Muscle of leg (tissue), 11 donors: ENCODE data around the gene AADAC. TPM values are rescaled to one million over a fixed set of nuclear protein-coding genes. Genes with fewer than 3 reads are reported as not detected.
"Not testable (repeated sequence)": the region's sequence is repeated elsewhere in the genome, so short reads cannot be mapped to it uniquely, and the experiment has no call there.

Experiments used
- DNase-seq: peaks from one replicate; pipeline ENCODE4 v3.0.0; 2013
- H3K27ac ChIP-seq: one replicate; pipeline ENCODE4 v1.5.1; 2013; ENCODE audit warnings: mild to moderate bottlenecking, low read length, control low read depth
- H3K27me3 ChIP-seq: one replicate; pipeline ENCODE4 v1.6.1; 2013; ENCODE audit warnings: low read length; ENCODE audit not compliant: control insufficient read depth, insufficient read depth
- H3K36me3 ChIP-seq: one replicate; pipeline ENCODE4 v1.6.1; 2013; ENCODE audit warnings: low read length; ENCODE audit not compliant: control insufficient read depth, insufficient read depth
- H3K4me1 ChIP-seq: one replicate; pipeline ENCODE4 v1.6.1; 2013; ENCODE audit warnings: low read length; ENCODE audit not compliant: control insufficient read depth, insufficient read depth
- H3K4me3 ChIP-seq: one replicate; pipeline ENCODE4 v1.5.1; 2013; ENCODE audit warnings: low read length, control low read depth
- H3K9me3 ChIP-seq: replicated peaks from 2 replicates; pipeline ENCODE4 v1.6.1; 2013; ENCODE audit warnings: low read depth, low read length; ENCODE audit not compliant: control insufficient read depth
- WGBS: methylation state at CpG from one replicate; pipeline ENCODE4 v1.1.5; 2013; ENCODE audit warnings: missing lambda C conversion rate; ENCODE audit not compliant: insufficient coverage; 5-methylcytosine and 5-hydroxymethylcytosine counted together
- polyA plus RNA-seq, 8 donors: library from polyadenylated mRNA; unstranded; fragments of 120-200 nt; gene quantifications; one replicate each; pipeline versions ENCODE4 v1.2.1 to v1.2.3, GENCODE V29; 2013; ENCODE audit warnings: inconsistent platforms in 1 of 8, low replicate concordance in 1 of 8; ENCODE audit not compliant: insufficient read length in 8 of 8, insufficient read depth in 1 of 8
- total RNA-seq: library from RNA; stranded (reverse); fragments of 120-200 nt; gene quantifications from one replicate; pipeline ENCODE4 v1.2.4, GENCODE V29; 2013

The AADAC gene
- total and polyA plus RNA-seq, 9 donors, result 0.09 to 7.3 (median 0.43) TPM; not detected in 2

DNA sequence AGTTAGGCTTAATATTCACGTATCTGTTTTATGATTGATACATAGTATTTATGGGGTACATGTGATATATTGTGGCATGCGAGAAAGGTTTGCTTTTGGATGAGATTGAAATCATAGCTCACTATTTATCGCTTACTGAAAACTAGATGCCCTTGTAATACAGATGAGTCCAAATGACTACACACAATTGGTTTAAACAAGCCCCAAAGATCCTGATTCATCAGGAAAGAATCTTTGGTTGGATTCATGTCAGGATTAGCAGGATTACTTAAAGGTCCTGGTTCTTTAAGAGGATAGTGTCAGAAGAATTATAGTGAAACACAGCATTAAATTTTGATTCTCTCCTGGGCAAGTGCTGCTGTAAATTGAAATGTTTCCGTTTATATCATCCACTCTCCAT, 18.6 kb upstream of the AADAC start:
- H3K27me3 ChIP-seq, result no peaks in the 10 kb centered on the region
- H3K9me3 ChIP-seq, result no peaks in the 10 kb centered on the region
- H3K4me3 ChIP-seq, result no peak overlapping the region
- H3K27ac ChIP-seq, result no peak overlapping the region
- no peaks in the 10 kb centered on the region for H3K36me3 ChIP-seq
- peak; percentile 17 for DNase-seq
- no peaks in the 10 kb centered on the region for H3K4me1 ChIP-seq
- WGBS, result no CpG with 5 or more reads among the region's 4 CpGs

DNA sequence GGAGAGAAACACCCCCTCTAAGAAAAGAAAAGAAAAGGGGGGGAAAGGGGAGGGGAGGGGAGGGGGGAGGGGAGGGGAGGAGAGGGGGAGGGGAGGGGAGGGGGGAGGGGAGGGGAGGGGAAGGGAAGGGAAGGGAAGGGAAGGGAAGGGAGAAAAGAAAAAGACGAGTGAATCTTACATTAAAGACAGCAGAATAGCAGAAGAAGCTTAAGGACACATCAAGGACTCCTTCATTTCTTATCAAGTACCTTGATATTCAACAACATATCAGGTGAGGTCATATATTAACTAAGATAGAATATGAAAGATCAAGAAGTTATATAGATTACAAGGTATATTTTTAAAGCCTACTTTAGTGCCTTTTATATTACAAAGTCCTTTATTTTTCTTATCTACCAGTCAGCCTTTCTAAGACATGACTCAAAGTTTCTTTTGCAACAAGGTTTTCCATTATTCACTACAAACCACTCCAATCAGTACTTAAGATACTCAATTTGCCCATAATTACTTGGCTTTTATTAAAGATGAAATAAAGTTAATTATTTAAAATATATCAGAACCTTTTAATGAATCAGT, 17.7 kb upstream of the AADAC start:
- Histone ChIP-seq H3K27ac (no peak overlapping the region), H3K27me3 (no peaks in the 10 kb centered on the region), H3K4me3 (no peak overlapping the region), H3K9me3 (no peaks in the 10 kb centered on the region), H3K4me1 (no peaks in the 10 kb centered on the region), H3K36me3 (no peaks in the 10 kb centered on the region)
- no CpG with 5 or more reads among the region's 1 CpG for WGBS
- DNase-seq, result no peak

DNA sequence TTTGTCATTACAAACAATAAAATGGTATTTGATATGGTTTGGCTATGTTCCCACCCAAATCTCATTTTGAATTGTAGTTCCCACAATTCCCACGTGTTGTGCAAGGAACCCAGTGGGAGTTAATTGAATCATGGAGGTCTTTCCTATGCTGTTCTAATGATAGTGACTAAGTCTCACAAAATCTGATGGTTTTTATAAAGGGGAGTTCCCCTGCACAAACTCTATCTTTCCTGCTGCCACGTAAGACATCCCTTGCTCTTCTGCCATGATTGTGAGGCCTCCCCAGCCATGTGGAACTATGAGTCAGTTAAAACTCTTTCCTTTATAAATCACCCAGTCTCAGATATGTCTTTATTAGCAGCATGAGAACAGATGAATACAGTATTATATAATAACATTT, 15.4 kb upstream of the AADAC start:
- Histone ChIP-seq H3K4me1 (no peaks in the 10 kb centered on the region), H3K27me3 (no peaks in the 10 kb centered on the region), H3K9me3 (no peaks in the 10 kb centered on the region), H3K4me3 (no peak overlapping the region), H3K27ac (no peak overlapping the region), H3K36me3 (no peaks in the 10 kb centered on the region)
- no CpG with 5 or more reads among the region's 2 CpGs for whole genome bisulfite sequencing
- no peak for DNase-seq

DNA sequence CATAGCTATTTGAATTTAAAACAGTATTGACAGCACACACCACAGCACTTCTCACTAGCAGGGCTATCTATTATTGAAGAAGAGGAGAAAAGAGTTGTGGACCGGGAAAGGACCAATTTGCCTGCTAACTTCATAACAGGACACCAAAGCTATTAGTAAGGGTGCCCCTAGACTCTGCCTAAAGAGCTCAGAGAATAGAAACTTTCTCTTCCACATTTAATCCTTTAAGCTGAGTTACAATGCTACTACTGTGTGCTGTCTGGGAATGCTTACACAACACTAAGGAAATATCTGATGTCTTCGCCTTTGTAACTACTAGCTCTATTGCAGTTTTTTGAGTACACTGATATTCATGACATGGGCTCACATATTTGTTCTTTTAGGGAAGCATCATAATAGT, 13.5 kb upstream of the AADAC start:
- no peaks in the 10 kb centered on the region for H3K4me1 ChIP-seq
- H3K27ac ChIP-seq, result no peak overlapping the region
- H3K9me3 ChIP-seq, result no peaks in the 10 kb centered on the region
- H3K36me3 ChIP-seq, result no peaks in the 10 kb centered on the region
- WGBS, result no CpG with 5 or more reads among the region's 2 CpGs
- no peak for DNase-seq
- no peaks in the 10 kb centered on the region for H3K27me3 ChIP-seq
- no peak overlapping the region for H3K4me3 ChIP-seq

DNA sequence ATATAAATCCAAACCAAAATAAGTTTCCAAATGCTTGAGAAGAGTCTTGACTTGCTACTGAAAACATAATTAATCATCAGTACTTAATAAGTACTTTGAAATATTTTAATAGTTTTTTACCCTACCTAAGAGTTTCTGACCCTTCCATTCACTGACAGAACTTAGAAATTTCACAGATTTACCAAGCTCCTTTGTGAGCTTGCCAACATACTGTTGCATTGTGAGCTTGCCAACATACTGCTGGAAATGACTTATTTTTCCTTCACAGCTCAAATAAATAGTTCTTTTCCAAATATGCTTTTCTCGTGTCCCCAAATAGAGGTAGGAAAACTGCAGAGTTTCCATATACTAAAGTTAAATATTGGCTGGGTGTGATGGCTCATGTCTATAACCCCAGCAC, 9.6 kb upstream of the AADAC start:
- no peaks in the 10 kb centered on the region for H3K4me1 ChIP-seq
- DNase-seq, result peak; percentile 56
- H3K4me3 ChIP-seq, result no peak overlapping the region
- H3K36me3 ChIP-seq, result no peaks in the 10 kb centered on the region
- WGBS, result no CpG with 5 or more reads among the region's 1 CpG
- no peaks in the 10 kb centered on the region for H3K27me3 ChIP-seq
- H3K27ac ChIP-seq, result no peak overlapping the region
- peaks cover 9% of the 10 kb centered on the region for H3K9me3 ChIP-seq

DNA sequence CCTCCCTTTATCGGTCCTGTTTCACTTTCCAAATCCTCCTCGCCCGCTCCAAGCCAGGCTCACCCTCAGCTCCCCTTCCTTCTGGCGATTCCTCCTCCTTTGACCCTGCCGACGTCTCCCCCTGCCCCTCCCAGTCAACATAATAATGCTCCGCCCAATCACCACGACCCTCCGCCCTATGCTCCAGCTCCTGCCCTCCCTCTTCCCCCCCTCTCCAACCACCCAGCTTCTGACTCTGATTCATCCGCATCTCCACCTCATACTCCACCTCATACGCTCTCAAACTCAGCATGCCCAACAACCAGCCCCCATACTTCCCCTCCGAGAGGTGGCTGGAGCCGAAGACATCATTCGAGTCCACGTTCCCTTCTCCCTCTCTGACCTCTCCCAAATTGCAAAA, 7.1 kb upstream of the AADAC start:
- DNase-seq, result no peak
- H3K27ac ChIP-seq, result no peak overlapping the region
- 88% methylated on average over 15 of the region's 15 CpGs for WGBS
- H3K4me3 ChIP-seq, result no peak overlapping the region
- no peaks in the 10 kb centered on the region for H3K36me3 ChIP-seq
- H3K4me1 ChIP-seq, result no peaks in the 10 kb centered on the region
- H3K27me3 ChIP-seq, result no peaks in the 10 kb centered on the region
- peaks cover 18% of the 10 kb centered on the region for H3K9me3 ChIP-seq

DNA sequence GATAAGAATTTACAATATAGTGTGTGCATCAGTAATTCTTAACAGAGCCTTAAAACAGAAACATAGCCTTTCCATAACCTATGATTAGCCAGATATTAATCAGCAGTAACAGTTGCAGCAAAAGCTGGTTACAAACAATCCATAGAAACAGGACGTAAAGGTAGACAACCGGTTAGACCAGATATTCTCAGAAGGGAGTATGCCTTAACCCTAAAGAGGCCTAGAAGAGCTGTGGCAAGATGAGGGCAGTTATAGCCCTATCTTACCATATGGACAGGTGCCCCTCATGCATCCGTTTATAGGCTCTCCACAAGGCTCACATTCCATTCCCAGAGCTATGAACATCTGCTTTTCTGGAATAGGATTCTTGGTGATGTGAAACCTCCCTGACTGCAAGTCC, 5.0 kb upstream of the AADAC start:
- H3K4me1 ChIP-seq, H3K27ac ChIP-seq, H3K4me3 ChIP-seq, H3K36me3 ChIP-seq, H3K27me3 ChIP-seq, DNase-seq: not testable (repeated sequence)
- WGBS, result 100% methylated on average over 1 of the region's 3 CpGs
- H3K9me3 ChIP-seq, result peaks cover 18% of the 10 kb centered on the region

DNA sequence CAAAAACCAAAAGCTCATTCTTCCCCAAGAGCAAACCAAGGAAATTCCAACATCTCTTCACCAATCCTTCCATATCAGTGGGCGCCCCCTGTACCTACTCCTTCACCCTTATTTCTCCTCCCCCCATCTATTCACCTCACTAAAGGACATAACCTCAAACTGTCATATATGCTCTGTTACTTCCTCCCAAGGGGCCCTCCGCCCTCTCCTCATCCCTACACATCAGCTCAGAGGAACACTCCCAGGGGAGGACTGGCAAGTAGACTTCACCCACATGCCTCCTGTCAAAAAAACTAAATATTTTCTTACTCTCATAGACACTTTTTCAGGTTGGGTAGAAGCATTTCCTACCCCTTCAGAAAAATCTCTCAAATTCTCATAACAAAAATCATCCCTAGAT, 2.4 kb upstream of the AADAC start:
- Histone ChIP-seq H3K4me3 (no peak overlapping the region), H3K36me3 (no peaks in the 10 kb centered on the region), H3K27ac (no peak overlapping the region), H3K27me3 (no peaks in the 10 kb centered on the region), H3K4me1 (no peaks in the 10 kb centered on the region), H3K9me3 (peaks cover 18% of the 10 kb centered on the region)
- no peak for DNase-seq
- WGBS, result 71% methylated on average over 1 of the region's 2 CpGs

DNA sequence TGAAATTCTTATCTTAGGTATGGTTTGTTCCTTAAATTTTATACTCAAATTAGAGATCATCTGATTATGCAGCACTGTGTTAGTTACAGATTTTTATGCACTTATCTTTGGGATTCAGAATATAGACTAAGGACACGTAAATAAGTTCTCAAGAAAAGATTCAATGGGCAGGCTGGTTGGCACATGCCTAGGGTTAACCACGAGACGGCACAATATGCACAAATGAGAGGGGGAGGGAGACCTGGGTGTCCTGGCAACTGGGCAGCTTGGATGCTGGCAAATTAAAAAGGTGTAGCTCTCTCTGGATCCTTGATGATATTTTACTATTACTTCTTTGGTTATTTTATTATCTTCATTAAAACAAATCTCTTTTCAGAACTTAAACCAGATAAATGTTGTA, 672 bp downstream of the AADAC start:
- Histone ChIP-seq H3K27ac (no peak overlapping the region), H3K27me3 (no peaks in the 10 kb centered on the region), H3K4me1 (no peaks in the 10 kb centered on the region), H3K4me3 (no peak overlapping the region), H3K36me3 (no peaks in the 10 kb centered on the region), H3K9me3 (peaks cover 6% of the 10 kb centered on the region)
- 89% methylated on average over 3 of the region's 3 CpGs for WGBS
- no peak for DNase-seq

DNA sequence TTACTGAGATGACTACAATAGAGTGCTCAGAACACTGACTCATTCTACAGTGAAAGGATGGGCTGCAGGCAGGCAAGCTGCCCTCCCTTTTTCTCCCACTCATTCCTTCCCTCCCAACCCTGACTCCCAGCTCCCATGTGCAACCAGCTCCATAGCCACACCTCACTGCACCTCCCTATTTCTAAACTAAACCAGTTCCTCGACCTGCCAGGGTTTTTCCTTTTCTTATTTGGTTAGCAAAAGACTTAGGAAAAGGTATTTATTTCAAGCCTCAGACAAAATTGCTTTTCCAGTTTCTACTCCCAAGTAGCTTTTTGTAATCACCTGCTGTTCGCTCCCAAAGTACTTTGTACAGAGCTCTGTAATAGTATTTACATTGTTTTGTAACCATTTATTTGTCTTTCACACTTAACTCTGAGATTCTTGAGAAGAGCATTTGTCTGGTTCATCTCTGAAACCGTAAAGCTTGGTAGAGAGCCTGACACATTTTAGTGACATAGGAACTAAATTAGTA, 2.2 kb downstream of the AADAC start:
- DNase-seq, result peak; percentile 46
- H3K27me3 ChIP-seq, result no peaks in the 10 kb centered on the region
- H3K27ac ChIP-seq, result no peak overlapping the region
- no peak overlapping the region for H3K4me3 ChIP-seq
- no peaks in the 10 kb centered on the region for H3K4me1 ChIP-seq
- no CpG with 5 or more reads among the region's 3 CpGs for WGBS
- no peaks in the 10 kb centered on the region for H3K36me3 ChIP-seq
- no peaks in the 10 kb centered on the region for H3K9me3 ChIP-seq

DNA sequence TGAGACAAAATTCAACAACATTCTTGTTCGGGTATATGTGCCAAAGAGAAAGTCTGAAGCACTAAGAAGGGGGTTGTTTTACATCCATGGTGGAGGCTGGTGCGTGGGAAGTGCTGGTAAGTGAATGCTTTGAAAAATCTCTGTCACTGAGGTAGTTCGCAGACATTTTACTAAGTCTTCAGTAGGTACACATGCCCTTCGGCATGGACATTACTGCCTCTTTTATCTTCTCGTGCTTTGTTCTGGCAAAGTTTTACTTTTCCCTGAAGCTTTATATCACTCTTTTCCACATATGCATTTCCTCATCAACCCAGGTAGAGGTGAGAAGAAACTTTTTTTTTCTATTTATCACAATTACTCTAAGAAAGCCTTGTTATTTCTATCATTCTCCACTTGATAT, 3.6 kb downstream of the AADAC start:
- H3K27ac ChIP-seq, result no peak overlapping the region
- no peaks in the 10 kb centered on the region for H3K36me3 ChIP-seq
- no peaks in the 10 kb centered on the region for H3K9me3 ChIP-seq
- WGBS, result 77% methylated on average over 3 of the region's 5 CpGs
- no peaks in the 10 kb centered on the region for H3K27me3 ChIP-seq
- H3K4me3 ChIP-seq, result no peak overlapping the region
- DNase-seq, result no peak
- no peaks in the 10 kb centered on the region for H3K4me1 ChIP-seq
